MM.1S (cell line): ENCODE measurements around the gene SHISA8.

Source experiments
- EZH2 ChIP-seq: fragments of 300-600 bp; sonication (generic); optimal IDR thresholded peaks from 2 replicates; pipeline ENCODE3; 2017; ENCODE audit warnings: low read depth, mild to moderate bottlenecking, antibody characterized with exemption, low read length, mixed read lengths
- EZH2phosphoT487 ChIP-seq: fragments of 300-600 bp; sonication (generic); IDR thresholded peaks from 2 replicates; pipeline ENCODE4 v1.6.1; 2018; ENCODE audit warnings: antibody characterized with exemption, low read length
- TF ChIP-seq, protein P1 (sequence below): fragments of 300-600 bp; sonication (generic); IDR thresholded peaks from 2 replicates; pipeline ENCODE4 v1.5.1; 2016; ENCODE audit warnings: antibody characterized with exemption, low read length, mixed read lengths

DNA sequence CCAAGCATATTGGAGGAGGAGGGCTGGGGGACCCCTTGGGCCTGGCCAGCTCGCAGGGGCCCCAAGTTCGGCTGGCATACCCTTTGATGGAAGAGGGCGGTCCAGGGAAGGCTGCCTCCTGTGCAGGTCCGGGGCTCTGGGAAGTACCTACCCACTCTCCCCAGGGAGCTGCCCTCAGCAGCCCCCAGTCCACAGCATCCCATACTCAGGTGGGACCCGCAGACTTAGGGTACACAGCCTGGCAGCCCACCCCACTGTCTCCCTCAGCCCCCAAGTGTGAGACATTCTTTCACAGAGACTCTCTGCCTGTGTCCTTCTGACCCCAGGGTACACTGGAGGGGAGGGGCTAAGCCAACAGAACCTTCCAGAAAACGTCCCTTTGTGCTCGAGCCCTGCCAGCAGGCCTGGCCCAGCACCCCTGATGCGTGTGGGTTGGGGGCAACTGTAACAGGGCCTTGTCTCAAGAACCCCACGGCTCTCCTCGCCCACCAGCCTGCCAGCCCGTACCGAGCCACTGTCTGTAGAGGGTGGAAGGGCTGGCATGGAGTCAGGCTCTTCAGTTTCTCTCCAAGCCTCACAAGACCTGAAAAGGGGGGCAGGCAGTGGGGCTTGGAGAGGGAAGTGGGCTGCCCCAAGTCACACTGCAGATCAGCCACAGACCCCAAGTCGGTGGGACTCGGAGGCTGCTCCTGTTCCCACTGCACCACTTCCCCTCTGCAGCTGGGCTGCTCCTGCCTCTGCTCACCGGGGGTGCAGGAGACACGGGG is 18.7 kb upstream of the SHISA8 start:
- TF ChIP-seq, protein P1, sequence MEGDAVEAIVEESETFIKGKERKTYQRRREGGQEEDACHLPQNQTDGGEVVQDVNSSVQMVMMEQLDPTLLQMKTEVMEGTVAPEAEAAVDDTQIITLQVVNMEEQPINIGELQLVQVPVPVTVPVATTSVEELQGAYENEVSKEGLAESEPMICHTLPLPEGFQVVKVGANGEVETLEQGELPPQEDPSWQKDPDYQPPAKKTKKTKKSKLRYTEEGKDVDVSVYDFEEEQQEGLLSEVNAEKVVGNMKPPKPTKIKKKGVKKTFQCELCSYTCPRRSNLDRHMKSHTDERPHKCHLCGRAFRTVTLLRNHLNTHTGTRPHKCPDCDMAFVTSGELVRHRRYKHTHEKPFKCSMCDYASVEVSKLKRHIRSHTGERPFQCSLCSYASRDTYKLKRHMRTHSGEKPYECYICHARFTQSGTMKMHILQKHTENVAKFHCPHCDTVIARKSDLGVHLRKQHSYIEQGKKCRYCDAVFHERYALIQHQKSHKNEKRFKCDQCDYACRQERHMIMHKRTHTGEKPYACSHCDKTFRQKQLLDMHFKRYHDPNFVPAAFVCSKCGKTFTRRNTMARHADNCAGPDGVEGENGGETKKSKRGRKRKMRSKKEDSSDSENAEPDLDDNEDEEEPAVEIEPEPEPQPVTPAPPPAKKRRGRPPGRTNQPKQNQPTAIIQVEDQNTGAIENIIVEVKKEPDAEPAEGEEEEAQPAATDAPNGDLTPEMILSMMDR: no peak
- no peak for TF ChIP-seq EZH2
- TF ChIP-seq EZH2phosphoT487: no peak
